ENCODE results near the gene ARHGEF6. TPM values are rescaled to one million over a fixed set of nuclear protein-coding genes. Genes with fewer than 3 reads are reported as not detected.

The ARHGEF6 gene
- polyA plus RNA-seq, 3 donors = 11.1 to 12.4 (median 12.4) TPM

GRCh38 chrX:136626891-136627290 lies 153.8 kb downstream of the ARHGEF6 start:
- DNase-seq (ENCODE audit: extremely low read depth in 1 of 11, low read depth in 9 of 11, low spot score in 4 of 11) = no peak

GRCh38 chrX:136626237-136626636 lies 154.5 kb downstream of the ARHGEF6 start:
- DNase-seq (ENCODE audit: extremely low read depth in 1 of 11, low read depth in 9 of 11, low spot score in 4 of 11) = no peak

GRCh38 chrX:136625246-136625645 lies 155.5 kb downstream of the ARHGEF6 start:
- no peak for DNase-seq (ENCODE audit: extremely low read depth in 1 of 11, low read depth in 9 of 11, low spot score in 4 of 11)

GRCh38 chrX:136623396-136623795 lies 157.3 kb downstream of the ARHGEF6 start:
- DNase-seq (ENCODE audit: extremely low read depth in 1 of 11, low read depth in 9 of 11, low spot score in 4 of 11) = no peak

GRCh38 chrX:136622568-136622967 lies 158.2 kb downstream of the ARHGEF6 start:
- no peak for DNase-seq (ENCODE audit: extremely low read depth in 1 of 11, low read depth in 9 of 11, low spot score in 4 of 11)

- DNase-seq (ENCODE audit: extremely low read depth in 1 of 11, low read depth in 9 of 11, low spot score in 4 of 11) = no peak
Observed at GRCh38 chrX:136620780-136621179, 160.0 kb downstream of the ARHGEF6 start.

- no peak for DNase-seq (ENCODE audit: extremely low read depth in 1 of 11, low read depth in 9 of 11, low spot score in 4 of 11)
Observed at GRCh38 chrX:136619899-136620505, 160.7 kb downstream of the ARHGEF6 start.

GRCh38 chrX:136616987-136617685 lies 163.6 kb downstream of the ARHGEF6 start:
- no peak for DNase-seq (ENCODE audit: extremely low read depth in 1 of 11, low read depth in 9 of 11, low spot score in 4 of 11)

Other genes starting within 250 kb of the ARHGEF6 start
- gene VGLL1, start 248.7 kb downstream of the ARHGEF6 start, polyA plus RNA-seq (ENCODE audit: insufficient read length in 3 of 3) = 1 to 10 TPM; 3.6 to 8.0 (median 5.6) TPM
- gene CD40LG, start 132.8 kb downstream of the ARHGEF6 start, polyA plus RNA-seq (ENCODE audit: insufficient read length in 3 of 3) = under 1 TPM; 0.14 to 0.28 (median 0.14) TPM
- gene RBMX, start 99.8 kb upstream of the ARHGEF6 start, polyA plus RNA-seq (ENCODE audit: insufficient read length in 3 of 3) = 100 to 1,000 TPM; 393 to 502 (median 454) TPM

All from renal cortex interstitium (tissue), 11 donors.